GM21825 (cell line): Measurements from ENCODE around the gene LMOD2.
"Not testable (repeated sequence)": the region's sequence is repeated elsewhere in the genome, so short reads cannot be mapped to it uniquely, and the experiment has no call there.

ENCODE experiments used
- ATAC-seq: cut with Tn5 transposase; IDR thresholded peaks from one replicate; pipeline ENCODE4 v1.9.1; 2021; ENCODE audit warnings: mild to moderate bottlenecking, moderate library complexity; ENCODE audit not compliant: unreplicated experiment

The LMOD2 gene

GRCh38 chr7:123655614-123656013 is at the start of gene LMOD2:
Gene LMOD2, plus strand, starts transcription at chr7:123655866. Its CDS starts 98 bp downstream, at chr7:123655964.
- no peak for ATAC-seq

- ATAC-seq: no peak
Observed at GRCh38 chr7:123607423-123607975, 48.2 kb upstream of the LMOD2 start.

GRCh38 chr7:123608991-123609882 is 46.4 kb upstream of the LMOD2 start:
- no peak for ATAC-seq

- no peak for ATAC-seq
Observed at GRCh38 chr7:123609883-123610239, 45.8 kb upstream of the LMOD2 start.

GRCh38 chr7:123612024-123612423 is 43.6 kb upstream of the LMOD2 start:
- no peak for ATAC-seq

- no peak for ATAC-seq
Observed at GRCh38 chr7:123615344-123615743, 40.3 kb upstream of the LMOD2 start.

- no peak for ATAC-seq
Observed at GRCh38 chr7:123616223-123616622, 39.4 kb upstream of the LMOD2 start.

- no peak for ATAC-seq
Observed at GRCh38 chr7:123621707-123622106, 34.0 kb upstream of the LMOD2 start.

GRCh38 chr7:123622660-123623386 is 32.8 kb upstream of the LMOD2 start:
- no peak for ATAC-seq

- ATAC-seq: peak; percentile 87
Observed at GRCh38 chr7:123624527-123625183, 31.0 kb upstream of the LMOD2 start.

- no peak for ATAC-seq
Observed at GRCh38 chr7:123625254-123625653, 30.4 kb upstream of the LMOD2 start.

GRCh38 chr7:123627851-123628250 is 27.8 kb upstream of the LMOD2 start:
- ATAC-seq: no peak

GRCh38 chr7:123628829-123629228 is 26.8 kb upstream of the LMOD2 start:
- ATAC-seq: no peak

- ATAC-seq: no peak
Observed at GRCh38 chr7:123629281-123629680, 26.4 kb upstream of the LMOD2 start.

GRCh38 chr7:123632808-123633207 is 22.9 kb upstream of the LMOD2 start:
- no peak for ATAC-seq

GRCh38 chr7:123633553-123633952 is 22.1 kb upstream of the LMOD2 start:
- no peak for ATAC-seq

- ATAC-seq: not testable (repeated sequence)
Observed at GRCh38 chr7:123634011-123634573, 21.6 kb upstream of the LMOD2 start.

- no peak for ATAC-seq
Observed at GRCh38 chr7:123635551-123636359, 19.9 kb upstream of the LMOD2 start.

- no peak for ATAC-seq
Observed at GRCh38 chr7:123637203-123637602, 18.5 kb upstream of the LMOD2 start.

GRCh38 chr7:123637878-123638277 is 17.8 kb upstream of the LMOD2 start:
- no peak for ATAC-seq
